ENCODE measurements around the gene MTO1. TPM values are rescaled to one million over a fixed set of nuclear protein-coding genes. Genes with fewer than 3 reads are reported as not detected.

MTO1 gene
- total RNA-seq, 2 experiments from 2014 or later, result 42.1 to 43.2 TPM

DNA sequence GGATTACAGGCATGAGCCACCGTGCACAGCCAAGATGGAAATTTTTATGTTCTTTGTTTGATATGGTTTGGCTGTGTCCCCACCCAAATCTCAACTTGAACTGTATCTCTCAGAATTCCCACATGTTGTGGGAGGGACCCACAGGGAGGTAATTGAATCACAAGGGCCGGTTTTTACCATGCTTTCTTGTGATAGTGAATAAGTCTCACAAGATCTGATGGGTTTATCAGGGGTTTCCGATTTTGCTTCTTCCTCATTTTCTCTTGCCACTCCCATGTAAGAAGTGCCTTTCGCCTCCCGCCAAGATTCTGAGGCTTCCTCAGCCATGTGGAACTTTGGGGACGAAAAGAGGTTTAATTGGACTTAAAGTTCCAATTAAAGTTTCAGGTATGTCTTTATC is 44.7 kb downstream of the MTO1 start:
- TF ChIP-seq CTCF (IDR thresholded peaks at IDR 0.05), result no peak
- Mint-ChIP-seq H3K27ac (no peak overlapping the region), H3K4me1 (ENCODE audit: low read depth) (no peaks in the 10 kb centered on the region), H3K4me3 (no peak overlapping the region), H3K27me3 (no peaks in the 10 kb centered on the region), H3K9me3 (no peaks in the 10 kb centered on the region), H3K36me3 (ENCODE audit: low read depth) (peaks cover 22% of the 10 kb centered on the region)
- CTCF ChIA-PET, result no interaction called here
- ATAC-seq (no peak), DNase-seq (no peak)
- intact Hi-C loops (cut with micrococcal nuclease), result loop anchor here (5.0 kb wide), 1 partner anchor 44 kb away; the partner anchor contains the start of gene MTO1
- POLR2A ChIA-PET, result interaction anchor here (15.1 kb wide), 1 partner anchor 6 kb away, joined by 194 read pairs; no protein-coding TSS in a partner anchor

- CTCF ChIA-PET, result interaction anchor here (0.8 to 1.2 kb wide), 3 partner anchors 13 to 102 kb away, joined by 3 to 4 read pairs (median 3); no protein-coding TSS in a partner anchor
Measured at GRCh38 chr6:73508776-73509175, 47.2 kb downstream of the MTO1 start.

GRCh38 chr6:73509851-73510250 is 48.3 kb downstream of the MTO1 start:
- no peak for TF ChIP-seq CTCF (IDR thresholded peaks at IDR 0.05)
- DNase-seq (no peak), ATAC-seq (no peak)
- intact Hi-C loops (cut with micrococcal nuclease), result loop anchor here (5.0 kb wide), 1 partner anchor 48 kb away; the partner anchor contains the start of gene MTO1
- POLR2A ChIA-PET, result interaction anchor here (0.5 to 7.3 kb wide), 6 partner anchors 11 to 216 kb away, joined by 3 to 194 read pairs (median 5); partner anchors contain the start of gene EEF1A1
- Mint-ChIP-seq H3K27ac (no peak overlapping the region), H3K36me3 (ENCODE audit: low read depth) (peaks cover 9% of the 10 kb centered on the region), H3K4me3 (no peak overlapping the region), H3K27me3 (no peaks in the 10 kb centered on the region), H3K9me3 (no peaks in the 10 kb centered on the region), H3K4me1 (ENCODE audit: low read depth) (peaks cover 3% of the 10 kb centered on the region)
- CTCF ChIA-PET, result interaction anchor here (0.6 kb wide), 1 partner anchor 101 kb away, joined by 4 read pairs; no protein-coding TSS in a partner anchor

More at GRCh38 chr6:73508776-73509175, 47.2 kb downstream of the MTO1 start:
- Mint-ChIP-seq H3K27me3 (no peaks in the 10 kb centered on the region), H3K4me3 (no peak overlapping the region), H3K27ac (no peak overlapping the region), H3K36me3 (ENCODE audit: low read depth) (peaks cover 13% of the 10 kb centered on the region), H3K4me1 (ENCODE audit: low read depth) (peaks cover 3% of the 10 kb centered on the region), H3K9me3 (no peaks in the 10 kb centered on the region)
- ATAC-seq, result no peak
- intact Hi-C loops (cut with micrococcal nuclease), result loop anchor here (5.0 kb wide), 1 partner anchor 46 kb away; the partner anchor contains the start of gene MTO1
- DNase-seq, result no peak
- POLR2A ChIA-PET, result interaction anchor here (0.7 to 7.3 kb wide), 5 partner anchors 10 to 57 kb away, joined by 3 to 194 read pairs (median 4); partner anchors contain the start of gene CGAS
- no peak for TF ChIP-seq CTCF (IDR thresholded peaks at IDR 0.05)

- ATAC-seq (no peak), DNase-seq (no peak)
- TF ChIP-seq CTCF (IDR thresholded peaks at IDR 0.05), result no peak
- intact Hi-C loops (cut with micrococcal nuclease), result no loop called here
- Mint-ChIP-seq H3K36me3 (ENCODE audit: low read depth) (peaks cover 23% of the 10 kb centered on the region), H3K27ac (no peak overlapping the region), H3K9me3 (no peaks in the 10 kb centered on the region), H3K4me3 (no peak overlapping the region), H3K4me1 (ENCODE audit: low read depth) (peaks cover 17% of the 10 kb centered on the region), H3K27me3 (no peaks in the 10 kb centered on the region)
- CTCF ChIA-PET, result interaction anchor here (4.7 kb wide), 1 partner anchor 100 kb away, joined by 41 read pairs; no protein-coding TSS in a partner anchor
- POLR2A ChIA-PET, result interaction anchor here (0.8 to 12.0 kb wide), 13 partner anchors 11 to 142 kb away, joined by 3 to 204 read pairs (median 22); partner anchors contain the start of genes CGAS, EEF1A1, MTO1 and SLC17A5
Measured at GRCh38 chr6:73511796-73512195, 50.3 kb downstream of the MTO1 start.

- POLR2A ChIA-PET, result interaction anchor here (0.6 to 12.0 kb wide), 43 partner anchors 10 to 1770 kb away, joined by 3 to 204 read pairs (median 9); partner anchors contain the start of genes CGAS, EEF1A1, MTO1 and SLC17A5
- TF ChIP-seq CTCF (IDR thresholded peaks at IDR 0.05), result no peak
- Mint-ChIP-seq H3K36me3 (ENCODE audit: low read depth) (peaks cover 38% of the 10 kb centered on the region), H3K4me1 (ENCODE audit: low read depth) (peaks cover 23% of the 10 kb centered on the region), H3K27ac (peak overlapping the region; percentile 59), H3K27me3 (no peaks in the 10 kb centered on the region), H3K4me3 (no peak overlapping the region), H3K9me3 (no peaks in the 10 kb centered on the region)
- intact Hi-C loops (cut with micrococcal nuclease), result no loop called here
- ATAC-seq (no peak), DNase-seq (no peak)
- CTCF ChIA-PET, result interaction anchor here (0.6 to 4.7 kb wide), 8 partner anchors 35 to 139 kb away, joined by 3 to 41 read pairs (median 3); partner anchors contain the start of gene SLC17A5
Measured at GRCh38 chr6:73513496-73513854, 51.9 kb downstream of the MTO1 start.
